Fibroblast of skin of back (primary cell): ENCODE results near the gene ITCH.
A peak's percentile ranks its signal among the peaks of the same experiment; 100 is the strongest.
"Not testable (repeated sequence)": the region's sequence is repeated elsewhere in the genome, so short reads cannot be mapped to it uniquely, and the experiment has no call there.

Source experiments
- DNase-seq: peaks from one replicate; pipeline ENCODE4 v3.0.0-alpha.2; 2013

The ITCH gene

DNA sequence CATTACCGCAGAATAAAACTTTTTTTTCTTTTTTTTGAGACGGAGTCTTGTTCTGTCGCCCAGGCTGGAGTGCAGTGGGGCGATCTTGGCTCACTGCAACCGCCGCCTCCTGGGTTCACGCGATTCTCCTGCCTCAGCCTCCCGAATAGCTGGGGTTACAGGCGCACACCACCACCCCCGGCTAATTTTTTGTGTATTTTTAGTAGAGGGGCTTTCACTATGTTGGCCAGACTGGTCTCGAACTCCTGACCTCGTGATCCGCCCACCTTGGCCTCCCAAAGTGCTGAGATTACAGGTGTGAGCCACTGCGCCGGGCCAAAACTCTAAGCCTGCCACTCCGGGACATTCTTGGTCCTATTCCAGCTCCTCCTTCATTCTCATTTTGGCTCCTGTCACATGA, 151.0 kb downstream of the ITCH start:
- not testable (repeated sequence) for DNase-seq

DNA sequence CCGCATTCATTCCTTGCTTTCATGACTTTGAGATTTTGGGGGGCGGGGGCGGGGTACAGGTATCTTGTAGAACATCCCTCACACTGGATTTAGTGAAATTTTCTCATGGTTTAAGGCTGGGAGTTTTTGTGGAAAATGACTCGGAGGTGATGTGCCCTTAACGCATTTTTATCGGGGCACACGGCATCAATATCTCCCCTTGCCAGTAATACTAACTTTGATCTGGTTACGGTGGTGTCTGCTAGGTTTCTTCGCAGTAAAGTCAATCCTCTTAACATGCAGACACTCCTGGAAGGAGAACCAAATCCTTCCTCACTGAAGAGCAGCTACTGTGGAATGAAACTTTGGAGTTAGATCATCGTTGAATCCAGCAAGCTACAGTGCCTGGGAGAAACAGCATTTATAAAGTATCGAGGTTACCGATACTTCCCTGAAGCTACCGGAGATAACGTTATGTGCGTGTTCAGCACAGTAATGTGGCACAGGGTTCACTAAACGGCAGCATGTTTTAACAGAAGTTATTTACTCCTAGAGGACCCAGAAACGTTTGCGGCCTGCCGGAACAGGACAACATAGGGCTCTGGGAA, 151.9 kb downstream of the ITCH start:
- DNase-seq = peak; percentile 8

DNA sequence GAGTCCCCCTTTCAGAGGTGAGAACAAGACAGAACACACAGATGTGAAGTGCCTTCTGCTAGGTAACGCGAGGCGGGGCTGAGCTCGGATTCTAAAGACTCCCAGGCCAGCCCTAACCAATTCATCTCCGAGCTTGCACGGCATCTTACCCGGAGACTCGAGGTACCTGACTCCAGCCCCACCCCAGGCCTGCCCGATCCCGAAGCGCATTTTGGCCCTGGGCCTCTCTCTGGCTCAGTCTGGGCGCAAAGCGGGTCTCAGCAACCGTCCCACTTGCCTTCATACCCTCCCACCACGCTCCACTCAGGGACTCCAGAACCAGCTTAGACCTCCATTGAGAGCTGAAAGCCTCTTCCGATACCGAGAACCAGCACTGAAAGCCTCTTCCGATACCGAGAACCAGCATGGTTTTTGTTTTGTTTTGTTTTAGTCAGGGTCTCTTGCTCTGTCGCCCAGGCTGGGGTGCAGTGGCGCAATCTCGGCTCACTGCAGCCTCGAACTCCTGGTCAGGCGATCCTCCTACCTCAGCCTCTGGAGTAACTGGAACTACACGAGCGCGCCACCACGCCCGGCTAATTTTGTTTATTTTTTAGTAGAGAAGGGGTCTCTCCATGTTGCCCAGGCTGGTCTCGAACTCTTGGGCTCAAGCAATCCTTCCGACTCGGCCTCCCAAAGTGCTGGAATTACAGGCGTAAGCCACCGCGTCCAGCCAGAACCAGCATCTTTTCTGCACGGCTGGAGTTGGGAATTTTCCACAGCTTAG, 152.6 kb downstream of the ITCH start:
- peak; percentile 35 for DNase-seq

DNA sequence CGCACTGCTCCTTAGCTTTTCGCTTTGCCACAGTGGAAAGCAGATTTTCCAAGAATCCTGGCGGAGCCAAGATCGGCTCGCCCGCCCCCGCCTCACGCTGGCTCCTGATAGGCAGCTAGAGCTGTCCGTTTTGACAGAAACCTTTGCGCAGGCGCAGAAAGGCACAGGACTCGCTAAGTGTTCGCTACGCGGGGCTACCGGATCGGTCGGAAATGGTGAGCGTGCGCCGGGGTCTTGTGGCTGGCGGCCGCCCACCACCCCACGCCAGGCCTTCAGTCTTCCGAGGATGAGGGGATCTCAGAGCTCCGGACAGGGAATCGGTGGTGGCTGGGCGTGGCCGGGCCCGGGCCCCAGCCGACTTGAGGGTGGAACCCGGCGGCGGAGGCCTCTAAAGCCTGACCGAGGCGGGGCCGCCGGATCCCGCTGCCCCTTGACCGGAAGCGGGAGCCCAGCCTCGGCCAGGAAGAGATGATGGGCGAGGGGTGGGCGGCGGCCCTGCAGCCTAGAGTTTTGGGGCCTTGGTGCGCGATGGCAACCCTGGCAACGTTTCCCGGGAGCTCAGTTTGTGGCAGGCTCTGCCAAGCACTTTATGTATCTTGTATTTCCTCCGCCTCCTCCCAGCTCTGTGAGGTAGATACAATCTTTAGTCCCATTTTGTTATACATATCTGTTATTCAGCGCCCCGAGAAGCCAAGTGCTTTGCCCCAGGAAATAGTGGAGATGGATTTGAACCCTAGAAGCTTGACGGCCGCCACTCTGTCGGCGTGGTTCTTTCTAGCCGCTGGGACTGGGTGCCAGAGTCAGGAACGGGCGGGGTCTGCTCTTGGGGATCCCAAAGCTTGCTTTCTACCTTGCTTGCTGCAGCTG, 153.4 kb downstream of the ITCH start, which contains the start of gene DYNLRB1:
Gene DYNLRB1 (plus strand): TSS at position 176 of the 867 bp plus-strand sequence. CDS start 37 bp downstream, at position 213.
- DNase-seq = peak; percentile 96

DNA sequence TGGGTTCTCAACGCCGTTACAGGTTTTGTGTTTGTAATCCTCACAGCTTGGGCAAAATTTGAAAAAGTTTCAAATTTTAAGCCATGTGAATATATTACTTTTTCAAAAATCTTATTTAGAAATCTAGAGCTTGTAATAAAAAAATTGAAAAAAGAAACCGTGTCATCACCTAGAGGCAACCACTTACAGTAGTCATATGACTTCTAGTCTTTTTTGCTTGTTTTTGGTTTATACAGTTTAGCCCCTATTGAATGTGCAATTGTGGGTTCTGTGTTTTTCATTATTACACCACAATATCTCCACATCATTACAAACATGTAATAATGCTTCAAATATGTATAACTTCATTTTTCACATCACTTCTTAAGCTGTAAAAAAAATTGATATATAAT, 154.0 kb downstream of the ITCH start:
- no peak for DNase-seq

DNA sequence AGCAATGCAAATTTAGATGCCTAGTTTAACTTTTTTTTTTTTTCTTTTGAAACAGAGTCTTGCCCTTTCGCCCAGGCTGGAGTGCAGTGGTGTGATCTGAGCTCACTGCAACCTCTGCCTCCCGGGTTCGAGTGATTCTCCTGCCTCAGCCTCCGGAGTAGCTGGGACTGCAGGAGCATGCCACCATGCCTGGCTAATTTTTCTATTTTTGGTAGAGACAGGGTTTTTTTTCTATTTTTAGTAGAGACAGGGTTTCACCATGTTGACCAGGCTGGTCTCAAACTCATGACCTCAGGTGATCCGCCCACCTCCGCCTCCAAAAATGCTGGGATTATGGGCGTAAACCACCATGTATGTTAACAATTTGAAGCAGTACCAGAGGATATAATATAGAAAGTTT, 155.8 kb downstream of the ITCH start:
- DNase-seq = not testable (repeated sequence)

DNA sequence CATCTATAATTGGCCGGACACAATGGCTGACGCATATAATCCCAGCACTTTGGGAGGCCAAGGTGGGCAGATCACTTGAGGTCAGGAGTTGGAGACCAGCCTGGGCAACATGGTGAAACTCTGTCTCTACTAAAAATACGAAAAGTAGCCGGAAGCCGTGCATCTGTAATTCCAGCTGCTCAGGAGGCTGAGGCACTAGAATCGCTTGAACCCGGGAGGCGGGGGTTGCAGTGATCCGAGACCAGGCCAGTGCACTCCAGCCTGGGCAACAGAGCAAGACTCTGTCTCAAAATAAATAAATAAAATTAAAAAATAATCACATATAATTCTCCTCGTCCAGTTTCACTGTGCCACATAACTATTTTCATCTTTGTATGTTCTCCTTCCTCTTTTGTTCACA, 156.8 kb downstream of the ITCH start:
- not testable (repeated sequence) for DNase-seq

DNA sequence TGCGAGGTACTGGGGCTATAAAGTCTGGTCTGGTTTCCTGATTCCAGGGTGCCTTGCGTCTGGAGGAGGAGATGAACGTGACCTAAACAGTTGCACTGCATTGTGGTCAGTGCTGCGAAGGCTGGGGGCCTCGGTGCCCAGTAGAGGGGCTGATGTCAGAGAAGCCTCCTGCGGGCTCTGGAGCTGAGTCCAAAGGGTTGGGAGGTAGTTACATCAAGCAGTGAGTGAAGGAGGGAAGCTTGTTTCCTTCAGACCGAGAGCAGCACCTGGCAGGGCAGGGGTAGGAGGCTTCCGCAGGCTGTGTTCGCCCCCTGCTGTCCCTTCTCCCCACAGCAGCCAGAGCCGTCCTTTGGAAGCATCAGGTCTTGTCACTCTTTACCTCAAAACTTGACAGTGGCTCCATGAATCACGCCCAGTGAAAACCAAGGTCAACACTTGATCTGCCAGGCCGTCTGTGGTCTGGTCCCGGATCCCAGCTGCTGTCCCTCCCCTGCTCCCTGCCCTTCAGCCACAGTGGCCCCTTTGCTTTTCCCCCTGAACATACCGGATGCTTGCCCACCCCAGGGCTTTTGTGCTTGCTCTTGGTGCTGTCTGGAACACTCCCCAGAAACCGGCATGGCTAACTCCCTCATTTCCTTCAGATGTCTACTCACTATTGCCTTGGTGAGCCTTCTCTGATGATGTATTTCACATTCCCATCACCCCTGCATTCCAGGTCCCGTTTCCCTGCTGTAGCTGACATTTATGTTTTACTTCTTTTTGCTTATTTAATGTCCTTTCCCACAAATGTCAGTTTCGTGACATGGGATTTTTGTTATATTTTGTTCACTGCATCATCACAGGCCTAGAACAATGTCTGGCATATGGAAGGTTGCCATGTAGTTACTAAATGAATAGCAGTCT, 160.1 kb downstream of the ITCH start:
- DNase-seq = peak; percentile 79

DNA sequence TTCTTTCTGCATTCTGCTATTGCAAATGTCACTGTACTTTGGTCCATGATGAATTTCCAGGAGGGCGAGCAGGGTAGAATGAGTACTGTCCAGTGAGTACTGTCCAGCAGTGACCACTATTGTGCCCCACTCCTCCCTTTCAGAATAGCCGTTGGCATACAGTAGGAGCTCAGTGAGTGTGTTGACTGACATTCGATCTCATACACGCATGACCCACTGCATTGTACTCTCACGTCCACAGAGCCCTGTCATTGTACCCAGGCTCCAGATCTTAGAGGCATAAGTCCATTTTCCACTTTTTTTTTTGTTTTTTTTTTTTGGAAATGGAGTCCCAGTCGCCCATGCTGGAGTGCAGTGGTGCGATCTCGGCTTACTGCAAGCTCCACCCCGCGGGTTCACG, 161.4 kb downstream of the ITCH start:
- DNase-seq = no peak

DNA sequence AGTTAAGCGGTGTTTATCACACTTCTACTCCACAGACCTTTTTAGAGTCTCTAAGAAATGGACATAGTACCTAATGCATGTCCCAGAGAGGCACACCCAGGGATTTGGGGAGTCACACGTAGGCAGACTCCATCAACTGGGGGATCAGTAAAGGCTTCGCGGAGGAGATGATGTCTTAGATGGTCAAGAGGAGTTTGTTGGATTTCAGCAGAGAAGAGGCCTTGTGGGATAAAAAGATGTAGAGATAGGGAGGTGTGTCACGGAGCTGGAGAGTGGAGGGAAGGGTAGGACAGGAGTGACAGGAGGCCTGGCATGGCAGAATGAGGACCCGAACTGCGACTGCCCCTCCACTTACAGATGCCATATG, 162.3 kb downstream of the ITCH start:
- DNase-seq = no peak

DNA sequence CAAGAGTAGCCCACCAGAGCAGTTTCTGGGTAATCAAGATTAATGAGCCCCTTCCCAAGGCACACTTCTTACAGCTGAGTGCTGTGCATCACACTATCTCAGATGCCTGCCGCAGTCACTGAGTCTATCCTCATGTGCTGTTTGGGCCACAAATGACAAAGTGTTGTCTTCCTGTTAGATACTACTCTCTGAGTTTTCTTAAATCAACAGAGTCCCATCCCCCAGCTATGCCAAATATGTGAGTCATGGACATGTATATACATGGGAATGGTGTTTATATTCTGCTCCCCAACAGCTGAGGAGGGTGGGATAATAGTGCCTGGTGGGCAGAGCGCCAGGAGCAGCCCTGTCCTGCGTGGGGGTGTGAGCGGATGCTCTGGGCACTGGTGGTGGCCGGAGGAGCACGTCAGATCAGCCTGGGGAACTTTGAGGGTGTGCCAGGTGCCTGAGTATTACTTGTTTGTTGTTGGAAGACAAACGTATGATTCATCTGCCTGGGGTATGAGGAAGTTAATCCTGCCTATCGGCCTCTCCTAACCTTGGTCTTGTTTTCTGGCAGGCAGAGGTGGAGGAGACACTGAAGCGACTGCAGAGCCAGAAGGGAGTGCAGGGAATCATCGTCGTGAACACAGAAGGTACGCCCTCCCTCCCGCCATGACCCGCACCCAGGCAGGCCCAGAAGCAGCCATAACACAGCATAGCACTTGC, 162.8 kb downstream of the ITCH start:
- peak; percentile 98 for DNase-seq

DNA sequence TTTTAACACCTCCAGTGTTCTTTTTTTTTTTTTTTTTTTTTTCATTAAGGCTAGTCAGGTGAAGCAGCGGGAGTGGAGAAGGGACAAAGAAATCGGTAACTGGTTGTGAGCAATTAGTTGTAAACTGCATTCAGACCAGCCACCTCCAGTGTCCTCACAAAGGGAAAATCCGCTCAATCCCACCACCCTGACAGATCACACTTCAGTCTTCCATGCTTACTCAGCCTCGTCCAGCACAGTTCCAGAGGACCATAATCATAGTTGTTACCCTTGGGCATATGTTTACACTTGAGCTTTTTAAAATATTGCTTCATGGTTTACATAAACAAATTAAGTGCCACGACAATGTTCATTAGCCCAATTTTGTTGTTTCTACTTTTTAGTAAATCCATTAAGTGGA, 163.4 kb downstream of the ITCH start:
- no peak for DNase-seq

DNA sequence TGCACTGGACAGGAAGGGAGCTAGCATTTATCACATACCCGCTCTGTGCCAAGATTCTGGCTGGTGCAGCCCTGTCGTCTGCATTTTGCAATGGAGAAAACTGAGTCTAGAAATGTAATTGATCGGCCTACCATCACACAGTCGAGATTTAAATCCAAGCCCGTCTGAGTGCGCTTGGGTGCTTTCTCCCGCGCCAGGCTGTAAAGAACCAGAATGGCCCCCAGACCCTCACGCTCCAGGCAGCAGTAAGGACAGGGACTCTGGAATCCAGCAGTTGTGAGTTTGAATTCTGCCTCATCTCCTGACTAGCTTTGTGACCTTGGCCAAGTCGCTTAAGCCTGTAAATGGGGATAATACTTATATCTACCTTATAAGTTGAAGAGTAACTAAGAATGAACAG, 163.9 kb downstream of the ITCH start:
- DNase-seq = no peak

DNA sequence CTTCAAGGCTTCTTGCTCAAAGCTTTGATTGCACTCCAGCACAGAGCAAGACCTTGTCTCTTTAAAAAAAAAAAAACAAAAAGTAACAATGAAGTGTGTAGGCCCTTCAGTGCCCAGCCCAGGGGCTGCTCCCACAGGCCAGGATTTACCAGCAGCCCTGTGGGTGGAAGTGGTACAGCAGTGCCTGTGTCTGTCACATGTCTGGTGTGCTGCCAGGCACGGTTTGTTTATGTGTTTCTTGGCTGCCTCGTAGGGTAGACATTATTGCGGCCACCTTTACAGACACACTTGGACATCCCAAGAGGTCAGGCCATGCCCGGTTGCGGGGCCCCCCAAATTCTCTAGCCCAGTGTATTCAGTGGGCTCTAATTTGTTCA, 165.8 kb downstream of the ITCH start:
- DNase-seq = no peak

DNA sequence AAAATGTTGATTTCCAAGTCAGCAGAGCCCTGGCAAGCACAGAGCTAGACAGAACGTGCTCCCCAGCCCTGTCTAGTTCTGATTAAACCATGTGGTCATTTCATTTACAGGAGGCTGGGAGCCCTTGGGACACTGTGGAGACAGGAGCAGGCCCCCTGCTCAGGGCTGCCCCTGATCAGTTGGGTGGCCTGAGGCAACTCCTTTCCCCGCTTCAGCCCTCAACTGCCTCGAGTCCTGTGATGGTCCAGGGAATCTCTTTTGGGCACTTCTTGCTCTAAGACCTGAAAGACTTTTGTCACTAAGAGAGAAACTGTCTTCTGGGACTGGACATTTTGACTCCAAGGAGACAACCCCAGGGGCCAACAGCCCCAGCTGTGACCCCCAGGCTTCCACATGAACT, 166.7 kb downstream of the ITCH start:
- no peak for DNase-seq

DNA sequence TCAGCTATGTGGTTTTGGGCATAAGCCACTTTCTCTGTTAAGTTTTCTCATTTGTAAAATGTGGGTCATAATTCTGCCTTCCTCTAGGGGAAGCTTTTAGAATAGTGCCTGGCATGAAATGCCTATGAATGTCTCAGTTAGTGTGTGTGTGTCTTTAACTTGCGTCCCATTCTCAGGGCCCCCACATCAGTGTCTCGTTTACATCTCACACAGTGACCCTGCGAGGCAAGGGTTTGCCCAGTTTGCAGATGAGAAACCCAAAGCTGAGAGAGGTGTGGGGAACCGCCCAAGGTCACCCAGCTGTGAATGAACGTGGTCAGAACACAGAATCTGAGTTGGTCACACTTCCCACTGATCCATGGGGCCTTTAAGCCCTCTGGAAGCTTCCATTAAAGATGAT, 167.3 kb downstream of the ITCH start:
- no peak for DNase-seq

DNA sequence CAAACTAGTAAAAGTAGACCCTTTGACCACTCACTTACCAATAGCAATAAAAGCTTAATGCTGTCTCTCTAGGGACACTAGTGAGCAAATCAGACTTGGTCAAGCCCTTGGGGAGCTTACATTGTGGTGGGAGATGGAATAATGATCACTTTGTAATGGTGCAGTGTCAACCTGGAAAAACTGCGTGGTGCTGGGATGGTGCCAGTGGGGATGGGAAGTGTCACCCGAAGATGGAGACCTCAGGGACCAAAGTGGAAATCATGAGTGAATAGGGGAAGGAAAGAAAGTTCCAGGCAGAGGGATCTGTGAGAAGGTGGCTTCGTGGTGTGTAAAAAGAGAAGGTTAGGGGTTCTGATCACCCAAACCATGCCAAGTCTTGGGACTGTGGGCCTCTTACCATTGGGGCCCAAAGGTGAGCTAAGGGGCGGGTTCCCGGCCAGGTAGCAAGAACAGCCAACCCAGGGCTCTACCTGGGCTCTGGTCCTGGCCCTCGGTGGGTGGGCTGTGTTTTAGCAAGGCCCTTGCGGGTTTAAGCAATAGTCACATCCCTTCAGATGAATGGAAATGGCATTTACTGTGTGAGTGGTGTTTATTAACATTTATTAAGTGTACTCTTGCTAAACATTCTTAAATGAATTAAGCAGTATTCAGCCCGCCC, 168.7 kb downstream of the ITCH start:
- DNase-seq = no peak

DNA sequence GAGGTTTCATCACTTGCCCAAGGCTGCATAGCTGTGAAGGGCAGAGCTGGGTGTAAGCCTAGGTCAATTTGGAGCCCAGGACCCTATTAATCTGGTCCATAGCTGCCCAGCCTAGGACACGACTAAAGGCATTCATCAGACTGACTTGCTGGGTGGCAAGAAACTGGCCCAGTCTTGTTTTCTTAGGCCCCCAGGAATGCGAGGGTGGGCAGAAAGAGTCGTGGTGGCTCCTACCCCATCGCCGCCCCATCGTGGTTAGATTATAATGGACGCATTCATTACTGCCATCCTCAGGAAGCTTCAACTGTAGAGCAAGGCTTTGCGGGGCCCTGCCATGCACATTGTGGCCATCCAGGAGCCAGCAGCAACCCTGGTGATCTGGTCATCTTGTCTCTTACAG, 169.2 kb downstream of the ITCH start:
- DNase-seq = no peak

DNA sequence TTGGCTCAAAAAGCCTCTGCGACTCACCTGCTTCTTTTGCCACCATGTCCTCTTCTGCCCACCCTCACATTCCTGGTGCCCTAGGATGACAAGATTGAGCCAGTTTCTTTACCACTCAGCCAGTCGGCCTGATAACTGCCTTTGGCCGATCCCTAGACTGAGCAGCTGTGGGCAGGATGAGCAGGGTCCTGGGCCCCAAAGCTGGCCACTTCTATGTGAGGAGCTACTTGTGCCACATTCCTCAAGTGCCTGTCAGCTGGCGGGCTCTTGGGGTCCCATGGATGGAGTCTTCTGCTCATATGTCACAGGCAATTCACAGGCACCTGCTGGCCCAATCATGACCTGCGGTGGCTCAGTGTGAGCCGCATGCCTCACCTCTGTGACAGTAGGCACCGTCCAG, 169.7 kb downstream of the ITCH start:
- no peak for DNase-seq

DNA sequence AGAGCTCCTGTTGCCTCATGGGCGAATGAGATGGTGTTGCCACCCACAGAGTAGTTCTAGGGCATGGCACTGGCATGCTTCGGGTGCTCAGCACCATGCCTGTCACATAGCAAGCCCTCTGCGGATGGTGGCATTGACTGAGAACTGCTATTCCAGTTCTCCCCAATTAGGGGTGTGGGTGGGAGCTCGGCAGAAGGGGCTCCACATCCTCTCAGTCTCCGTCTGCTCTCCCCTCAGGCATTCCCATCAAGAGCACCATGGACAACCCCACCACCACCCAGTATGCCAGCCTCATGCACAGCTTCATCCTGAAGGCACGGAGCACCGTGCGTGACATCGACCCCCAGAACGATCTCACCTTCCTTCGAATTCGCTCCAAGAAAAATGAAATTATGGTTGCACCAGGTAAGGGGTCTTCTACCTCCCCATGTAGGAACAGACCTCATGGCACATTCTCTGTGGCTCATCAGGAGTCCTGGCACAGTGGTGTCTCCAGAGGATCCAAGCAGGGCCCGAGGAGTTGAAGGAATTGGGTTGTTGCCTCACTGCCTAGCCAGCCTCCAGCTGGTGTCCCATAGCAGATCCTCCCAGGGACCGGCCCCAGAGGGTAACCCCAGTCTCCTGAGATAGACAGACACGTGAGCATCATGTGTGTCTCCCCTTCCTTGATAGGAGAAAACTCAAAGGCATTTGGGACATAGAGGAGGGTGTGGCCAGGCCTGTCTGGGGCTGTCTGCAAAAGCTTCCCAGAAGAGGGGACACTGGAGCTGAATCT, 171.5 kb downstream of the ITCH start:
- no peak for DNase-seq
